Amniotic epithelial cell (primary cell): ENCODE measurements around the gene TTLL9.
"Not testable (repeated sequence)": the region's sequence is repeated elsewhere in the genome, so short reads cannot be mapped to it uniquely, and the experiment has no call there.

Source experiments
- DNase-seq: peaks from one replicate; pipeline ENCODE4 v3.0.0-alpha.2; 2010; ENCODE audit warnings: low read depth

Gene TTLL9

GRCh38 chr20:31919410-31920155 lies 49.1 kb downstream of the TTLL9 start:
- no peak for DNase-seq

GRCh38 chr20:31920275-31920855 lies 49.9 kb downstream of the TTLL9 start:
- no peak for DNase-seq

- DNase-seq = not testable (repeated sequence)
Measured at GRCh38 chr20:31921480-31921879, 51.0 kb downstream of the TTLL9 start.

GRCh38 chr20:31922181-31922580 lies 51.7 kb downstream of the TTLL9 start:
- DNase-seq = no peak

GRCh38 chr20:31922588-31922987 lies 52.2 kb downstream of the TTLL9 start:
- no peak for DNase-seq

- no peak for DNase-seq
Measured at GRCh38 chr20:31923388-31924331, 53.2 kb downstream of the TTLL9 start.

- no peak for DNase-seq
Measured at GRCh38 chr20:31924561-31924960, 54.1 kb downstream of the TTLL9 start.

GRCh38 chr20:31925631-31926030 lies 55.2 kb downstream of the TTLL9 start:
- no peak for DNase-seq

- no peak for DNase-seq
Measured at GRCh38 chr20:31926493-31926892, 56.1 kb downstream of the TTLL9 start.

- no peak for DNase-seq
Measured at GRCh38 chr20:31927627-31928159, 57.3 kb downstream of the TTLL9 start.

- DNase-seq = not testable (repeated sequence)
Measured at GRCh38 chr20:31929631-31930030, 59.2 kb downstream of the TTLL9 start.

GRCh38 chr20:31930779-31931178 lies 60.3 kb downstream of the TTLL9 start:
- no peak for DNase-seq

- DNase-seq = no peak
Measured at GRCh38 chr20:31933698-31934097, 63.3 kb downstream of the TTLL9 start.

- no peak for DNase-seq
Measured at GRCh38 chr20:31934491-31934890, 64.1 kb downstream of the TTLL9 start.

- no peak for DNase-seq
Measured at GRCh38 chr20:31934968-31935764, 64.7 kb downstream of the TTLL9 start.

- DNase-seq = no peak
Measured at GRCh38 chr20:31936420-31936819, 66.0 kb downstream of the TTLL9 start.

GRCh38 chr20:31937820-31938219 lies 67.4 kb downstream of the TTLL9 start:
- no peak for DNase-seq

- DNase-seq = no peak
Measured at GRCh38 chr20:31939661-31940060, 69.2 kb downstream of the TTLL9 start.

GRCh38 chr20:31943052-31943471 lies 72.6 kb downstream of the TTLL9 start:
- DNase-seq = no peak

GRCh38 chr20:31945319-31945718 lies 74.9 kb downstream of the TTLL9 start:
- DNase-seq = no peak

- no peak for DNase-seq
Measured at GRCh38 chr20:31945785-31946184, 75.4 kb downstream of the TTLL9 start.

GRCh38 chr20:31948008-31948407 lies 77.6 kb downstream of the TTLL9 start:
- DNase-seq = peak; percentile 7
